H1 (cell line): ENCODE measurements around the gene SYNJ2. TPM values are rescaled to one million over a fixed set of nuclear protein-coding genes. Genes with fewer than 3 reads are reported as not detected.
A peak's percentile ranks its signal among the peaks of the same experiment; 100 is the strongest.

Experiments used
- CTCF ChIA-PET: fragments of 300-600 bp; sonication (Branson Sonifier 250); formaldehyde crosslinking; loops from one replicate; lab custom pipeline; 2021; ENCODE audit not compliant: partially characterized antibody; lab: Charles Lee
- POLR2A ChIA-PET: fragments of 300-600 bp; sonication (Branson Sonifier 250); formaldehyde crosslinking; loops from one replicate; lab custom pipeline; 2021; ENCODE audit warnings: inconsistent platforms; ENCODE audit not compliant: partially characterized antibody; lab: Charles Lee
- DNase-seq, 2 experiments: peaks; one replicate each; pipeline versions ENCODE4 v3.0.0 to v3.0.0-alpha.2; 2010 to 2022; ENCODE audit warnings: low spot score in 2 of 2, low read depth in 1 of 2, mixed read lengths in 1 of 2
- FAIRE-seq: peaks from 2 replicates; lab custom pipeline; 2011; peaks lifted over from hg19 to GRCh38; lab: Jason Lieb, UNC
- H2AFZ ChIP-seq: 2 replicates; pipeline ENCODE4 v1.8.1; 2012; ENCODE audit warnings: low read length, inconsistent platforms
- H2AK5ac ChIP-seq: 2 replicates; pipeline ENCODE4 v1.6.1; 2013; ENCODE audit warnings: low read depth, low read length
- H2BK120ac ChIP-seq: replicated peaks from 2 replicates; pipeline ENCODE3; 2013; ENCODE audit warnings: low read depth, low read length, inconsistent platforms
- H2BK12ac ChIP-seq: 2 replicates; pipeline ENCODE4 v1.6.1; 2013; ENCODE audit warnings: low read depth, low read length
- H2BK15ac ChIP-seq: 2 replicates; pipeline ENCODE4 v1.6.1; 2013; ENCODE audit warnings: low read length
- H2BK20ac ChIP-seq: 2 replicates; pipeline ENCODE4 v1.6.1; 2013; ENCODE audit warnings: low read length
- H2BK5ac ChIP-seq: 2 replicates; pipeline ENCODE4 v1.6.1; 2013; ENCODE audit warnings: low read depth, low read length
- H3K14ac ChIP-seq: 2 replicates; pipeline ENCODE4 v1.6.1; 2013; ENCODE audit warnings: inconsistent platforms; ENCODE audit not compliant: insufficient read length
- H3K18ac ChIP-seq: 2 replicates; pipeline ENCODE4 v1.6.1; 2013; ENCODE audit warnings: low read length; ENCODE audit errors: extremely low read depth
- H3K23ac ChIP-seq: 2 replicates; pipeline ENCODE4 v1.6.1; 2013; ENCODE audit warnings: inconsistent platforms; ENCODE audit not compliant: insufficient read length
- H3K23me2 ChIP-seq: 2 replicates; pipeline ENCODE4 v1.6.1; 2013; ENCODE audit warnings: low read depth, low read length
- H3K27ac ChIP-seq: 2 replicates; pipeline ENCODE4 v1.6.1; 2011; ENCODE audit warnings: low read depth, low read length, inconsistent platforms
- H3K27me3 ChIP-seq, 4 experiments: replicated peaks in 1 of 4; 1 replicate in 1 of 4; 2 replicates in 3 of 4; pipeline versions ENCODE4 v1.6.1 to v1.8.1; 2011 to 2013; ENCODE audit warnings: low read length in 3 of 4, mild to moderate bottlenecking in 3 of 4, inconsistent platforms in 2 of 4, mixed read lengths in 2 of 4, moderate library complexity in 1 of 4; ENCODE audit not compliant: control insufficient read depth in 3 of 4, insufficient read depth in 3 of 4; ENCODE audit errors: extremely low read depth in 1 of 4
- H3K36me3 ChIP-seq, 4 experiments: 2 replicates each; pipeline versions ENCODE4 v1.6.1 to v1.8.1; 2011 to 2013; ENCODE audit warnings: mild to moderate bottlenecking in 4 of 4, low read length in 3 of 4, moderate library complexity in 2 of 4, control low read depth in 1 of 4, inconsistent platforms in 1 of 4; ENCODE audit not compliant: insufficient read depth in 4 of 4, control insufficient read depth in 2 of 4
- H3K4ac ChIP-seq: replicated peaks from 2 replicates; pipeline ENCODE3; 2013; ENCODE audit warnings: low read length, low read depth, mixed read lengths, inconsistent platforms; ENCODE audit not compliant: insufficient read length
- H3K4me1 ChIP-seq, 4 experiments: replicated peaks in 1 of 4; 1 replicate in 1 of 4; 2 replicates in 3 of 4; pipeline versions ENCODE4 v1.6.1 to v1.8.1; 2011 to 2013; ENCODE audit warnings: low read length in 3 of 4, inconsistent platforms in 2 of 4, mixed read lengths in 1 of 4; ENCODE audit not compliant: insufficient read depth in 4 of 4, control insufficient read depth in 3 of 4
- H3K4me2 ChIP-seq, 2 experiments: 2 replicates each; pipeline versions ENCODE4 v1.6.1 to v1.8.1; 2011 to 2013; ENCODE audit warnings: low read depth in 2 of 2, low read length in 2 of 2, control low read depth in 1 of 2, inconsistent platforms in 1 of 2, mild to moderate bottlenecking in 1 of 2; ENCODE audit not compliant: insufficient read depth in 1 of 2
- H3K4me3 ChIP-seq, 4 experiments: fragments of 200-600, 300-600 bp in 1 of 4; sonication (generic), shearing (Covaris generic), sonication (Bioruptor Twin) in 1 of 4; 2 replicates each; pipeline versions ENCODE4 v1.5.1 to v1.8.1; 2011 to 2016; ENCODE audit warnings: low read length in 4 of 4, low read depth in 3 of 4, control low read depth in 2 of 4, inconsistent platforms in 2 of 4, mild to moderate bottlenecking in 2 of 4, mixed read lengths in 1 of 4, moderate library complexity in 1 of 4; ENCODE audit not compliant: insufficient read depth in 2 of 4; ENCODE audit errors: extremely low read depth in 1 of 4
- H3K56ac ChIP-seq: replicated peaks from 2 replicates; pipeline ENCODE3; 2013; ENCODE audit warnings: low read depth, mild to moderate bottlenecking, mixed read lengths, low read length, inconsistent platforms; ENCODE audit not compliant: insufficient read length
- H3K79me1 ChIP-seq: 2 replicates; pipeline ENCODE4 v1.6.1; 2013; ENCODE audit warnings: low read depth, low read length, control low read depth
- H3K79me2 ChIP-seq, 2 experiments: 2 replicates each; pipeline versions ENCODE4 v1.6.1 to v1.8.1; 2012 to 2013; ENCODE audit warnings: low read length in 2 of 2, mild to moderate bottlenecking in 2 of 2, inconsistent platforms in 1 of 2; ENCODE audit not compliant: insufficient read depth in 2 of 2, control insufficient read depth in 1 of 2
- H3K9ac ChIP-seq, 4 experiments: replicated peaks in 1 of 4; 1 replicate in 1 of 4; 2 replicates in 3 of 4; pipeline versions ENCODE4 v1.6.1 to v1.8.1; 2011 to 2013; ENCODE audit warnings: low read depth in 3 of 4, low read length in 3 of 4, control low read depth in 2 of 4, mild to moderate bottlenecking in 2 of 4, moderate library complexity in 2 of 4, inconsistent platforms in 1 of 4; ENCODE audit errors: extremely low read depth in 1 of 4
- H3K9me3 ChIP-seq, 2 experiments: 2 replicates each; pipeline versions ENCODE4 v1.6.1 to v1.8.1; 2012 to 2013; ENCODE audit warnings: mild to moderate bottlenecking in 2 of 2, moderate library complexity in 2 of 2, control low read depth in 1 of 2, inconsistent platforms in 1 of 2, low read depth in 1 of 2, low read length in 1 of 2, mixed read lengths in 1 of 2; ENCODE audit not compliant: insufficient read depth in 2 of 2
- H4K20me1 ChIP-seq, 2 experiments: replicated peaks in 1 of 2; 2 replicates each; pipeline versions ENCODE3 to v1.8.1; 2011 to 2013; ENCODE audit warnings: inconsistent platforms in 2 of 2, low read length in 2 of 2, mild to moderate bottlenecking in 1 of 2; ENCODE audit not compliant: insufficient read depth in 2 of 2, control insufficient read depth in 1 of 2
- H4K5ac ChIP-seq: 2 replicates; pipeline ENCODE4 v1.6.1; 2013; ENCODE audit warnings: low read length, low read depth, mixed read lengths, inconsistent platforms; ENCODE audit not compliant: insufficient read length
- H4K8ac ChIP-seq: 2 replicates; pipeline ENCODE4 v1.8.0; 2013; ENCODE audit warnings: mild to moderate bottlenecking, moderate library complexity, low read length, inconsistent platforms; ENCODE audit not compliant: insufficient read depth; ENCODE audit errors: extremely low read depth
- H4K91ac ChIP-seq: replicated peaks from 2 replicates; pipeline ENCODE3; 2013; ENCODE audit warnings: low read length, mixed read lengths, inconsistent platforms; ENCODE audit not compliant: insufficient read length
- BRCA1 ChIP-seq: IDR thresholded peaks from 2 replicates; pipeline ENCODE4 v1.6.1; 2012; ENCODE audit warnings: low read depth, low read length, improper control_type of control experiment
- KDM1A ChIP-seq: fragments of 200-600, 300-600 bp; sonication (generic); IDR thresholded peaks from 2 replicates; pipeline ENCODE4 v1.7.1; 2016; ENCODE audit warnings: mild to moderate bottlenecking, low read length, borderline replicate concordance
- RBBP5 ChIP-seq: IDR thresholded peaks from 2 replicates; pipeline ENCODE4 v1.7.1; 2012; ENCODE audit warnings: low read depth, mild to moderate bottlenecking, inconsistent platforms, low read length, moderate library complexity, borderline replicate concordance
- WGBS, 2 experiments: shearing (Covaris generic) in 1 of 2; methylation state at CpG; one replicate each; pipeline versions ENCODE4 v1.1.6 to v1.1.7; 2013 to 2015; ENCODE audit warnings: low lambda C conversion rate in 2 of 2, mixed read lengths in 2 of 2, inconsistent platforms in 1 of 2, low coverage in 1 of 2, missing lambda C conversion rate in 1 of 2; ENCODE audit not compliant: insufficient replicate concordance in 2 of 2, insufficient coverage in 1 of 2, insufficient read length in 1 of 2; ENCODE audit errors: extremely low coverage in 1 of 2, missing lambda C conversion rate in 1 of 2; 5-methylcytosine and 5-hydroxymethylcytosine counted together
- polyA plus RNA-seq, 7 experiments: library from polyadenylated mRNA; depleted of rRNA in 3 of 7; stranded (reverse) in 5 of 7; unstranded in 2 of 7; fragments of >200 nt in 5 of 7; fragments of 200-250 nt in 2 of 7; gene quantifications; 1 replicate in 5 of 7; 2 replicates in 1 of 7; 4 replicates in 1 of 7; pipeline versions ENCODE4 v1.2.1 to v1.2.3, GENCODE V29; 2011 to 2013; ENCODE audit warnings: missing spikeins in 2 of 7, mixed read lengths in 2 of 7
- total RNA-seq: library from RNA; stranded (reverse); fragmentation: NEBNext Ultra II Directional; extraction: Animal tissue kit (Norgen Biotek cat#: 25700); gene quantifications from 2 replicates; pipeline ENCODE4 v1.2.1, GENCODE V29; 2021

Gene SYNJ2
- total and polyA plus RNA-seq, 2 of the 8 experiments (the other 6 are each of a cell fraction or from before 2014, with no cell fraction given), result 3.7 to 13.9 TPM

GRCh38 chr6:157965387-157965786, 16.3 kb upstream of the SYNJ2 start:
- no peak for TF ChIP-seq RBBP5
- TF ChIP-seq BRCA1, result no peak
- peak; percentile 75; the same call in 1 of the 2 replicates for TF ChIP-seq KDM1A
- POLR2A ChIA-PET, result no interaction called here
- no peak overlapping the region for H2BK5ac ChIP-seq
- H4K20me1 ChIP-seq, result no peaks in the 10 kb centered on the region
- no peaks in the 10 kb centered on the region for H3K79me1 ChIP-seq
- no peak overlapping the region for H2BK15ac ChIP-seq
- no peak overlapping the region for H3K14ac ChIP-seq
- CTCF ChIA-PET, result interaction anchor here (0.7 to 0.9 kb wide), 3 partner anchors 10 to 280 kb away, joined by 3 to 4 read pairs (median 4); partner anchors contain the start of gene SYNJ2
- H3K9ac ChIP-seq, result no peak overlapping the region
- no peak overlapping the region for H3K4ac ChIP-seq
- H3K36me3 ChIP-seq, result no peaks in the 10 kb centered on the region
- H3K4me3 ChIP-seq, result no peak overlapping the region
- H2BK20ac ChIP-seq, result no peak overlapping the region
- H3K4me1 ChIP-seq, result peaks cover 2 to 9% (median 6%) of the 10 kb centered on the region in 4 experiments; a peak in 4 of 7 replicates
- no peak overlapping the region for H3K56ac ChIP-seq
- H3K9me3 ChIP-seq, result no peaks in the 10 kb centered on the region
- H2AFZ ChIP-seq, result no peak overlapping the region
- FAIRE-seq (no peak), DNase-seq (no peak)
- H3K23me2 ChIP-seq, result no peaks in the 10 kb centered on the region
- no peak overlapping the region for H2BK12ac ChIP-seq
- no peak overlapping the region for H4K91ac ChIP-seq
- no peak overlapping the region for H3K4me2 ChIP-seq
- no peak overlapping the region for H2AK5ac ChIP-seq
- no peak overlapping the region for H4K5ac ChIP-seq
- no peak overlapping the region for H2BK120ac ChIP-seq
- H3K79me2 ChIP-seq, result no peaks in the 10 kb centered on the region
- H3K18ac ChIP-seq, result no peak overlapping the region
- no peak overlapping the region for H3K27ac ChIP-seq
- WGBS, 2 experiments, result 90% methylated on average over 3 of the region's 3 CpGs; no CpG with 5 or more reads in 1 of the 2 experiments
- no peak overlapping the region for H3K23ac ChIP-seq
- H4K8ac ChIP-seq, result no peak overlapping the region
- no peaks in the 10 kb centered on the region for H3K27me3 ChIP-seq
